ENCODE results near the gene FAAP100.

The FAAP100 gene

GRCh38 chr17:81524865-81525159 lies 27.3 kb downstream of the FAAP100 start:
- no peak for DNase-seq (ENCODE audit: low spot score)

DNA sequence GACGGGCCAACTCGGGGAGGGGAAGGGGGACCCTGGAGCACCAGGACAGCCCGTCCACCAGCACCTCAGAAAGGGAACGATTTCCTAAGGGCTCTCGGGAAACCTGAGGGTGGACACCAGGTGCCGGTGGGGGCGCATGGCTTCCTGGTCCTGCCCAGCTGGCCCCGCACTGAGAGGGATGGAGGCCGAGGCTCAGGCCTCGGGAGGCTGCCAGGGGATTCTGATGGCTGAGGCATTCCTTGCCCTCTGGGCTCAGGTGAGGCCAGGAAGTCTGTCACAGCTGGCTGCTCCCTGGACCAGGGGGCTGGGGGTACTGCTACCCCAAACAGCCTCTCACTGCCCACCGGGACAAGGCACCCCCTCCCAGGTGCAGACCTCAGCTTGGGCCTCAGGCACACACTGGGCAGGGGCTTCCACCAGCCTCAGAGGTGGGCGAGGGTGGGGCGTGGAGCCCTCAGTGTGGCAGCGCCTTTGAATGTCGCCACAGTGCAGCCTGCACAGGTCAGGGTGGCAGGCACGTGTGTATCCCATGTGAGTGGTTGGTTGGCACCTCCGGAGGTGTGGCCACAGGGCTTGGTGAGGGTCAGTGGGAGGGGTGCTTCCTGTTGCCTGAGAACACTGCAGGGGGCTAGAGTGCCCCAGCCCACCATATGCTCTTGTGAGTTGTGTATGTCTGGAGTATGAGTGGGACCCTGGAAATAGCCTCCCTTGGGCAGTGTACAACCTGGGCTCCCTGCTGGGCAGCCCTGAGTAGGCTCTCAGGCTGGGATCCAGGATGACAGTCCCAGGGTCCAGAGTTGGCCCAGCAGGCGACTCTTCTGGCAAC lies 27.9 kb downstream of the FAAP100 start:
- DNase-seq (ENCODE audit: low spot score): no peak

- DNase-seq (ENCODE audit: low spot score): no peak
Measured at GRCh38 chr17:81523402-81524038, 28.6 kb downstream of the FAAP100 start.

DNA sequence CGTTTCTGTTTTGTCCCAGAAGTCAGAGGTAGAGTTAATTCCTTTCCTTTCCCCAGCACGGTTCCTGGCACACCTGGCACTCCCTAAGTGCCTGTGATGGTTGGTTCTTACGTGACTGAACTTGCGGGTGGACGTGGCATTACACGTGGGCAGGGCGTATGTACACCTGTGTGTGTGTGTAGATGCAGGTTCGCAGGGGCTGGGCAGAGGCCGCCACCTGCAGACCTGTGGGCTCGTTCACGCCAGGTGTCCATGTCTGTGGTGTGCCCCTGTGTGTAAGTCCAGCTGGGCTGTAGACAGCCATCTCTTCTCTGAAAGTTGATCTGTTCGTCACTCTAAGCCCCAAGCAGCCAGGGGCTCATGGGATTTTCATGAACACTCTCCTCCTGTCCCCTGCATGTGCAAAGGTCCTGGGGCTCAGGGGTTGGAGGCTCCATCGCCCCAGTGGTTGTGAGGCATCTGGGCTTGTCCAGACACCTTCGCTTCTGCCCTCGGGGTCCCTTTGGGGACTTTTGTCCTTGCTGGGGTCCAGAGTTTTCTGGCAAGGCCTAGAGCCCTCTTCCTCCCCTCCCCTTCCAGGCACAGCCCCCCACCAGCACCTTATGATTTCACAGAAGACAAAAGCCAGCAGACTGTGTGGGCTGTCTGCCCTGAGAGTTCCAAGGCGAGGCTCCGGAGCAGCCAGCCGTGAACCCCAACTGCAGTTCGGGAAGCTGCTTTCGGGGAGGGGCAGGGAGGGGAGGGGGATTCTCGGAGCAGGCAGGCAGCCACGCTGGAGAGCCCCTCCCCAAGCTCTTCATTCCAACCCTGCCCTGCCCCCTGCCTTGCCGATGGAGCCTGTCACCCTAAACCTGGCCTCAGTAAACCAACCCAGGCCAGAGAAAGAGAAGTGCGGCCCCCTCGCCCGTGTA lies 29.4 kb downstream of the FAAP100 start:
- DNase-seq (ENCODE audit: low spot score): no peak

GRCh38 chr17:81520021-81520901 lies 31.9 kb downstream of the FAAP100 start:
- no peak for DNase-seq (ENCODE audit: low spot score)

DNA sequence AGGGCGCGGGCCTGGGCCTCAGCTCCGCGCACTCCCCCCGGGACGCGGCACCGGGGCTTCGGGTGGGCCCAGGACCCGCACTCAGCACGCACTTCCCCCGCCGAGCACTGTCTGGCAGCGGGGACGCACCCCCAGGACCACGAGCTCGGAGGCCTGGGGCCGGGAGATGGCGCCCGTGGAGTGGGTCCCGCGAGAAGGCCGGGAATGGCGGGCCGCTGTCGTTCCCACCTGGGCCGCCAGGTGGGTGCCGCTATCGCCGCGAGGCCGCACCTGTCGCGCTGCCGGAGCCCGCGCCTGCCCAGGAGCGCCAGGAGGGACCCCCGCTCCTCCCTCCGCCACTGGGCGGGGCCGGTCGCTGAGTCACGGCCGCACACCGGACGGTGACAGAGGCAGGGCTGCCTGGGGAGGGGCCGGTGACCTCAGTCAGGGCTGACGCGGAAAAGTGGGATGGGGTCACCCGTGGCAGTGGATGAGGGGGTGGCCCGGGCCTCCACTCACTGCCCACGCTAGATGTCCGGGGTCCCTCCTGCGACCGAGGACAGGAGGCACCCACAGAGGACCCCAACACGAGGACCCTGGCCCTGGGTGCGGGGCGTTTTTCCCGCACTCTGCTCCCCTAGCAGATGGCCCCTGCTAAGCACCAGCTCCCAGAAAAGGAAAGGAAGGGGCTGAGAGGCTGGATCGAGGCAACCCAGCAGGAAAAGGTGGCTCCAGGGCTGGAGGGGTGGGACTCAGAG lies 32.7 kb downstream of the FAAP100 start:
- DNase-seq (ENCODE audit: low spot score): peak; percentile 87

DNA sequence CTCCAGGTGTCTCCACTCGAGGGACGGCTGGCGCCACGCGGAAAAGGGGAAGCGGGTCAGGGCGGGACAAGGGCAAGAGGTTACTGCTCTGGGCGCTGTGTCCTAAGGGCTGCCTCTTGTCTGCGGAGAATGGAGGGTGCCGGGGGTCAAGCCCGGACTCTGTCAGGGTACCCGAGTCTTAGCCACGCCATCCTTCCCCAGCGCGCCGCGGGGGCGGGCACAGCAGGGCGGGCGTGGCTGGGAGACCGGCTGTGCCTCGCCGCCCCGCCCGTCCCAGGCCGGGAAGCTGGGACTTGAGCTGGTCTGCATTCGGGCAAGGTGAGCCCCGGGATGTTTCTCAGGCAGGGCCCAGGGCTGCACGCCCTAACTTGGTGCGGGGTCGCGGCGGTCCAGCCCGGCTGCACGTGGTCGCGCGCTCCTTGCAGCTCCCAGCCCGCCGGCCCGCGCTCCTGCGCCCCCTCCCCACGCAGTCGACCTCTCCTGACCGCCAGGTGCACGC lies 33.3 kb downstream of the FAAP100 start:
- peak; percentile 53 for DNase-seq (ENCODE audit: low spot score)

DNA sequence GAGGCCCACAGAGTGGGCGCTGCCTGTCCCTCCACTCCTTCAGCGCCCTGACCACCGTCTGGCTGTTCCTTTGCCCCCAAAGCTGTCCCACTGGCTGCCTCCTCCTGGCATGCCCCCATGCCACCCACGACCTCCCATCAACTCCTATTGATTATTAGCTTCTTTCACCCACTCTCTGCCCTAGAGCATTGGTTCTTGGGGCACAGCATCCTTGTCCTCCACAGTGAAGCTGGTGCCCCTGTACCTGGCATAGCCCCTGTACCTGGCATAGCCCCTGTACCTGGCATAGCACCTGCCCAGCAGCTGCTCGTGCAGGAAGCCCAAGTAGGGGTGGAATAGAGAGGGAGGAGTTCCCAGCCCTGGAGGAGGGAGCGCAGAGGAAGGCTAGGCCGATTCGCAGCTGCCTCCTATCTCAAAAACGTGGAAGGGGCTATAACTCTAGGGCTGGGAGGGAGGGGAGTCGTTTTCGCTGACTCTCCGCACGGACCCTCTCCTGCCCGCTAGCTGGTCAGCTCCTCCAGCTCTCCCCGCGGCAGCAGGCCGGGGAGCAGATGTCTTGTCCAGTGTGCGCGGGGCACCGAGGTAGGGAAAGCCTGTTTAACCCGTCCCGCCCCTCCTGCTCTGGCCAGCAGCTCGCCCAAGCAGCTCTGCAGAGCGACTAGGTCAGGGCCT lies 33.9 kb downstream of the FAAP100 start:
- no peak for DNase-seq (ENCODE audit: low spot score)

- no peak for DNase-seq (ENCODE audit: low spot score)
Measured at GRCh38 chr17:81517339-81518112, 34.6 kb downstream of the FAAP100 start.

GRCh38 chr17:81517009-81517338 lies 35.2 kb downstream of the FAAP100 start:
- DNase-seq (ENCODE audit: low spot score): no peak

DNA sequence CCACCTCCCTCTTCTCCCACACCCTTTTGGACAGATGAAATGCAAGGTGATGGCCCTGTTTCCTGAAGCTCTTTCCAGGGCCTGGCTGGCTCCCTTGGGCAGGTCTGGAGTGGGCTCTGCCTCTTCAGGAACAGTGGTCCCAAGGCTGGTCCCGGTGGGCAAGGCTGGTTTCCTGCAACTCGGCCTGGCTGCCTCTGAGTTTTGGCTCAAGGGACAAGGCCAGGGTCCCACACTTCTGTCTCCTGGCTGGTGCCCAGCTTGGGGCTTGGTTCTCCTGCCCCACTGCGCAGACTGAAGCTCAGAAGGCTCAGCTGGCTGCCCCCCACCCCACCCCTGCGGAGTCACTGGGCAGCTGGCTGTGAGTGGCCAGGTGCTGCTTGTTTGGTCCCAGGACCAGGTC lies 35.7 kb downstream of the FAAP100 start:
- DNase-seq (ENCODE audit: low spot score): no peak

DNA sequence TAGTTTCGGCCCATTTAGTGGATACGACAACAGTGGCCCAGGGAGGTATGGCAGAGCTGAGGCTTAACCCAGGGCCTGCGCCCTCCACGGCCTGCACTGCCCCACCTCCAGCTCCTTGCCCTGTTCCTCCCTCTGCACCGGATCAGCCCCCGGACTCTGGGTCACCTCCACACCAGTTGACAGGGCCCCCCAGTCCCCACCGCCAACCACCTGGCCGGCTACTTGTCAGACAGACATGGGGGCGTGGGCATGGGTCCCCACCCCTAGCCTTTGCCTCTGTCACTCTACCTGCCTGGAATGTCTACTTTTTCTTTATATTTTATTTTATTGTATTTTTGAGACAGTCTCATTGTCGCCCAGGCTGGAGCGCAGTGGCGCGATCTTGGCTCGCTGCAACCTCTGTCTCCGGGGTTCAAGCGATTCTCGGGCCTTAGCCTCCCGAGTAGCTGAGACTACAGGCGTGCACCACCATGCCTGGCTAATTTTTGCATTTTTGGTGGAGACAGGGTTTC lies 36.6 kb downstream of the FAAP100 start:
- DNase-seq (ENCODE audit: low spot score): no peak

DNA sequence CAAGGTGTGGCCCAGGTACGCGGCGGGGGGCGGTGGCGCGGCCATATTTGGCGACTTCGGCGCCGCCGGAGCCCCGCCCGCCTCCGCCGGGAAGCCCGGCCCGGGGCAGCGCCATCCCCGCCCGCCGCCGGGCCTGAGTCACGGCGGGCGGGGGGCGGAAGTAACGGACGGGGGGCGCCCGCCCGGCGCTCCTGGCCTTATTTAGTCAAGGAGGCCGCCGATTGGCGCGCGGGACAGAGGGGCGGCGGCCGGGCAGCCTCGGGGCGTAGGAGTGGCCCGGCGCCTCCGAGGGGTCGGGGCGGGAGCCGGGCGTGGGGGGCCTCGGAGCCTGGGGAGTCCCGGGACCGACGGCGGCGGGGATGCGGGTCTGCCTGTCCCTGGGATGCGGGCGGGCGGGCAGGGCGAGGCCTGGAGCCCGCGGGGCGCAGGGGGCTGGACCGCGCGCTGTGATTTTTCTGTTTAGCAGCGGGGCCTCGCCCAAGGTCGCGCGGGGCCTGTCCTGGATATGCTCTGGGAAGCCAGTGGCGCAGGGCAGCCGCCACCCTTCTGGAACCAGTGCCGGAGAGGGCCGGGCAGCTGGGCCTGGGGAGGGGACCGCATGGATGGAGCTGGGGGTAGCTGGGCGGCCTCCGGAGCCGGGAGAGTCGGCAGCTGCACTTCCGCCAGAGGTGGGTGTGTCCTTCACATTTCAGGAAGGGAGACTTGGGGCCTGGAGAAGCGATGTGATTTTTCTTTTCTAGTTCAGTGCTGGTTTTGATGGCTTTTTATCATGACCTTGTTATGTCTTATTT lies 37.2 kb downstream of the FAAP100 start:
- peak; percentile 89 for DNase-seq (ENCODE audit: low spot score)

GRCh38 chr17:81514489-81514738 lies 37.7 kb downstream of the FAAP100 start:
- DNase-seq (ENCODE audit: low spot score): no peak

GRCh38 chr17:81513753-81514488 lies 38.2 kb downstream of the FAAP100 start:
- peak; percentile 49 for DNase-seq (ENCODE audit: low spot score)

DNA sequence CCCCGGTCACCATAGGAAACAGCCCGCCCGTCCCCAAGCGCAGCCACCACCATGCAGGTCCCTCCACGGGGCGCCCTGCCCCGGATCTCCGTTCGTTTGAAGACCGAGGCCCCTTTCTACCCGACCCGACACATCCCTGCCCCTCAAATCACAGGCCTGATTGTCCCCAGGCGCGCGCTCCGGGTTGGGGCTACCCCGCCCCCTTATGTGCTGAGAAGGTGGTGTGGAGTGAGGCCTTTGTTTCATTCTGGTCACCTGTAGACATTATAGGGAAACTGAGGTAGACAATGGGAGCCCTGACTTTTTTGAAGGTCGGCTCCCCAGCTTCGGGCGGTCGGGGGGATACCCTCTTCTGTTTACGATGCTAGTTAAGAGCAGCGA lies 38.8 kb downstream of the FAAP100 start:
- DNase-seq (ENCODE audit: low spot score): peak; percentile 61

- peak; percentile 93 for DNase-seq (ENCODE audit: low spot score)
Measured at GRCh38 chr17:81512562-81513371, 39.4 kb downstream of the FAAP100 start, which contains the start of gene ACTG1. ACTG1 (minus strand) TSS chr17:81512799; CDS start chr17:81512354, 445 bp downstream.
